Endothelial cell of umbilical vein (primary cell): ENCODE results near the gene IFNG. TPM values are rescaled to one million over a fixed set of nuclear protein-coding genes. Genes with fewer than 3 reads are reported as not detected.

Experiments used
- BruUV-seq: library from RNA; stranded (reverse); fragments of 400-500 nt; replicated peaks from 2 replicates; lab custom pipeline; 2021; lab: Mats Ljungman, UMichigan
- CTCF ChIA-PET: fragments of 300-600, 350-600 bp; sonication (Branson Sonifier 250); formaldehyde crosslinking; loops from one replicate; lab custom pipeline; 2021; ENCODE audit warnings: antibody characterized with exemption, inconsistent platforms; lab: Charles Lee
- POLR2A ChIA-PET: fragments of 300-600, 350-600 bp; sonication (Branson Sonifier 250); formaldehyde crosslinking; loops from one replicate; lab custom pipeline; 2021; ENCODE audit warnings: antibody characterized with exemption, inconsistent platforms; lab: Charles Lee
- DNase-seq: peaks from one replicate; pipeline ENCODE4 v3.0.0-alpha.2; 2011; ENCODE audit warnings: low read depth, low spot score
- FAIRE-seq: peaks from 2 replicates; lab custom pipeline; 2011; peaks lifted over from hg19 to GRCh38; lab: Jason Lieb, UNC
- H2AFZ ChIP-seq: 2 replicates; pipeline ENCODE4 v1.6.0; 2012; ENCODE audit warnings: low read depth, low read length, control low read depth, inconsistent platforms
- H3K27ac ChIP-seq: 2 replicates; pipeline ENCODE4 v1.5.1; 2011; ENCODE audit warnings: low read depth, mild to moderate bottlenecking, control low read depth, low read length, moderate library complexity; ENCODE audit not compliant: insufficient read depth
- H3K27me3 ChIP-seq, 2 experiments: 2 replicates each; pipeline versions ENCODE4 v1.6.0 to v1.6.1; 2011; ENCODE audit warnings: low read length in 2 of 2, mixed read lengths in 1 of 2; ENCODE audit not compliant: control insufficient read depth in 2 of 2, insufficient read depth in 2 of 2
- H3K36me3 ChIP-seq, 2 experiments: 2 replicates in 1 of 2; 3 replicates in 1 of 2; pipeline ENCODE4 v1.5.1; 2011; ENCODE audit warnings: low read length in 2 of 2, mild to moderate bottlenecking in 1 of 2, moderate library complexity in 1 of 2; ENCODE audit not compliant: control insufficient read depth in 2 of 2, insufficient read depth in 2 of 2; ENCODE audit errors: extremely low read depth in 1 of 2
- H3K4me1 ChIP-seq: 3 replicates; pipeline ENCODE4 v1.5.1; 2011; ENCODE audit warnings: mild to moderate bottlenecking, low read length; ENCODE audit not compliant: control insufficient read depth, insufficient read depth; ENCODE audit errors: extremely low read depth
- H3K4me2 ChIP-seq: 2 replicates; pipeline ENCODE4 v1.6.1; 2011; ENCODE audit warnings: low read length, control low read depth, mixed read lengths; ENCODE audit not compliant: insufficient read depth
- H3K4me3 ChIP-seq, 3 experiments: fragments of 200-600 bp in 1 of 3; sonication (generic), shearing (Covaris generic) in 1 of 3; replicated peaks in 1 of 3; 2 replicates each; pipeline ENCODE4 v1.5.1; 2011 to 2016; ENCODE audit warnings: control low read depth in 3 of 3, low read length in 3 of 3, mild to moderate bottlenecking in 2 of 3, inconsistent platforms in 1 of 3, low read depth in 1 of 3, moderate library complexity in 1 of 3; ENCODE audit not compliant: insufficient read depth in 1 of 3
- H3K79me2 ChIP-seq: 2 replicates; pipeline ENCODE4 v1.6.0; 2012; ENCODE audit warnings: low read length, inconsistent platforms; ENCODE audit not compliant: control insufficient read depth, insufficient read depth
- H3K9ac ChIP-seq: replicated peaks from 2 replicates; pipeline ENCODE3; 2011; ENCODE audit warnings: low read length, control low read depth; ENCODE audit not compliant: insufficient read depth; ENCODE audit errors: extremely low read depth
- H3K9me1 ChIP-seq: replicated peaks from 3 replicates; pipeline ENCODE4 v1.6.0; 2011; ENCODE audit warnings: mild to moderate bottlenecking, low read length; ENCODE audit not compliant: control insufficient read depth, insufficient read depth; ENCODE audit errors: extremely low read depth
- H3K9me3 ChIP-seq: replicated peaks from 2 replicates; pipeline ENCODE4 v1.5.1; 2012; ENCODE audit warnings: low read length, inconsistent platforms; ENCODE audit not compliant: control insufficient read depth, insufficient read depth
- H4K20me1 ChIP-seq: replicated peaks from 2 replicates; pipeline ENCODE3; 2011; ENCODE audit warnings: mild to moderate bottlenecking, low read length; ENCODE audit not compliant: control insufficient read depth, insufficient read depth; ENCODE audit errors: extremely low read depth
- CTCF ChIP-seq, 2 donors: IDR thresholded peaks; 1 replicate in 1 of 2; 2 replicates in 1 of 2; pipeline ENCODE4 v1.5.1; 2011; ENCODE audit warnings: low read length in 2 of 2, mild to moderate bottlenecking in 2 of 2, moderate library complexity in 2 of 2, control low read depth in 1 of 2, inconsistent platforms in 1 of 2, low read depth in 1 of 2; ENCODE audit not compliant: insufficient read depth in 1 of 2; ENCODE audit errors: extremely low read depth in 1 of 2
- JUN ChIP-seq: IDR thresholded peaks from 2 replicates; pipeline ENCODE4 v1.6.1; 2011; ENCODE audit warnings: borderline replicate concordance, low read depth; ENCODE audit not compliant: insufficient read length, insufficient read depth
- MYC ChIP-seq: IDR thresholded peaks from one replicate; pipeline ENCODE4 v1.6.1; 2011; ENCODE audit warnings: mild to moderate bottlenecking, low read depth, low read length
- POLR2A ChIP-seq: IDR thresholded peaks from 2 replicates; pipeline ENCODE4 v1.6.1; 2012; ENCODE audit warnings: low read depth, mild to moderate bottlenecking, control low read depth, low read length
- POLR2AphosphoS5 ChIP-seq: IDR thresholded peaks from 2 replicates; pipeline ENCODE4 v1.6.1; 2012; ENCODE audit warnings: low read depth, mild to moderate bottlenecking, control low read depth, low read length, moderate library complexity; ENCODE audit not compliant: insufficient read depth
- dilution Hi-C: fragments of 300-500 bp; cut with MboI; formaldehyde crosslinking; loops from one replicate; pipeline ENCODE4 v1.15.0; 2019; ENCODE audit warnings: low sequenced_read_pairs; ENCODE audit not compliant: extremely low pct_ligation_motif_present
- intact Hi-C: fragments of 100-400 bp; cut with micrococcal nuclease; formaldehyde crosslinking; loops from one replicate; pipeline ENCODE4 v1.10.0; 2022
- polyA plus RNA-seq, 4 experiments: library from polyadenylated mRNA; depleted of rRNA in 3 of 4; stranded (reverse) in 3 of 4; unstranded in 1 of 4; fragments of >200 nt; gene quantifications; 2 replicates each; pipeline versions ENCODE4 v1.2.1 to v1.2.3, GENCODE V29; 2011 to 2012; ENCODE audit warnings: missing spikeins in 1 of 4
- total RNA-seq: library from RNA; stranded (reverse); gene quantifications from 2 replicates; pipeline ENCODE4 v1.2.3, GENCODE V29; 2021

Gene IFNG
- total and polyA plus RNA-seq, 2 donors (not counting 3 experiments of a cell fraction or from before 2014, with no cell fraction given), result not detected

GRCh38 chr12:68109444-68110217 lies 49.9 kb downstream of the IFNG start:
- POLR2A ChIA-PET, result no interaction called here

More at GRCh38 chr12:68109444-68110217, 49.9 kb downstream of the IFNG start:
- Histone ChIP-seq H3K27ac (no peak overlapping the region), H4K20me1 (no peaks in the 10 kb centered on the region), H3K27me3 (no peaks in the 10 kb centered on the region), H3K79me2 (no peaks in the 10 kb centered on the region), H3K9me1 (no peaks in the 10 kb centered on the region), H3K4me3 (no peak overlapping the region), H3K9ac (no peak overlapping the region), H2AFZ (no peak overlapping the region), H3K36me3 (no peaks in the 10 kb centered on the region), H3K9me3 (no peaks in the 10 kb centered on the region), H3K4me2 (no peak overlapping the region), H3K4me1 (no peaks in the 10 kb centered on the region)
- FAIRE-seq (no peak), DNase-seq (no peak)
- TF ChIP-seq MYC (no peak), POLR2A (no peak), POLR2AphosphoS5 (no peak), JUN (no peak), CTCF (IDR thresholded peaks at IDR 0.05; ENCODE audit: extremely low read depth in 1 of 2, insufficient read depth in 1 of 2, low read depth in 1 of 2, low read length in 2 of 2) (no peak)
- intact Hi-C loops, result no loop called here
- CTCF ChIA-PET, result interaction anchor here (1.5 kb wide), 2 partner anchors 69 to 754 kb away, joined by 3 to 6 read pairs; no protein-coding TSS in a partner anchor
- dilution Hi-C loops, result no loop called here
- no TSS peak for BruUV-seq
